Right cardiac atrium (tissue), 5 donors: ENCODE measurements around the gene KCNIP3. TPM values are rescaled to one million over a fixed set of nuclear protein-coding genes. Genes with fewer than 3 reads are reported as not detected.
A peak's percentile ranks its signal among the peaks of the same experiment; 100 is the strongest.

ENCODE experiments used
- ATAC-seq, 2 donors: fragments of 200-7000 bp; cut with Tn5 transposase; one replicate each; pipeline versions ENCODE4 v1.8.0 to v1.9.1; 2020; ENCODE audit warnings: moderate library complexity in 2 of 2, mild to moderate bottlenecking in 1 of 2
- DNase-seq, 3 donors: peaks; one replicate each; pipeline ENCODE4 v3.0.0-alpha.2; 2020
- H3K27ac ChIP-seq: one replicate; pipeline ENCODE4 v1.5.1; 2013; ENCODE audit warnings: mild to moderate bottlenecking, low read length, control low read depth, moderate library complexity
- H3K27me3 ChIP-seq: one replicate; pipeline ENCODE4 v1.6.1; 2013; ENCODE audit not compliant: control insufficient read depth, insufficient read depth
- H3K4me1 ChIP-seq: one replicate; pipeline ENCODE4 v1.6.1; 2013; ENCODE audit warnings: low read length; ENCODE audit not compliant: control insufficient read depth, insufficient read depth
- H3K4me3 ChIP-seq: one replicate; pipeline ENCODE4 v1.5.1; 2013; ENCODE audit warnings: low read length, control low read depth
- H3K9me3 ChIP-seq: one replicate; pipeline ENCODE4 v1.6.1; 2013; ENCODE audit warnings: low read length; ENCODE audit not compliant: control insufficient read depth
- WGBS: extraction: QIAGEN DNeasy Blood & Tissue Kit; methylation state at CpG from one replicate; pipeline ENCODE4 v1.1.7; 2013; 5-methylcytosine and 5-hydroxymethylcytosine counted together
- intact Hi-C, 4 donors: fragments of 100-400 bp; cut with DNase I; formaldehyde crosslinking; loops; one replicate each; pipeline versions ENCODE4 v1.11.0 to v1.14.0; 2022 to 2023
- polyA plus RNA-seq: library from polyadenylated mRNA; stranded (reverse); fragments of 200-250 nt; gene quantifications from one replicate; pipeline ENCODE4 v1.2.3, GENCODE V29; 2013
- total RNA-seq, 4 donors: library from RNA; stranded (reverse); fragmentation: NEBNext Ultra II Directional; extraction: Animal tissue kit (Norgen Biotek cat#: 25700); gene quantifications; one replicate each; pipeline ENCODE4 v1.2.1, GENCODE V29; 2021
- donor health status: healthy with polysubstance abuse.
- donor health status: DM: no; HTN: yes; CAD: no.
- donor health status: DM: no; HTN: no; CAD: no.
- donor health status: DM: no; HTN: yes; CAD: no; lungs with severe emphysema.
- donor health status: DM: yes; HTN: yes; CAD: no.

Gene KCNIP3
- total and polyA plus RNA-seq, 5 donors = 1.9 to 5.9 (median 3.4) TPM

DNA sequence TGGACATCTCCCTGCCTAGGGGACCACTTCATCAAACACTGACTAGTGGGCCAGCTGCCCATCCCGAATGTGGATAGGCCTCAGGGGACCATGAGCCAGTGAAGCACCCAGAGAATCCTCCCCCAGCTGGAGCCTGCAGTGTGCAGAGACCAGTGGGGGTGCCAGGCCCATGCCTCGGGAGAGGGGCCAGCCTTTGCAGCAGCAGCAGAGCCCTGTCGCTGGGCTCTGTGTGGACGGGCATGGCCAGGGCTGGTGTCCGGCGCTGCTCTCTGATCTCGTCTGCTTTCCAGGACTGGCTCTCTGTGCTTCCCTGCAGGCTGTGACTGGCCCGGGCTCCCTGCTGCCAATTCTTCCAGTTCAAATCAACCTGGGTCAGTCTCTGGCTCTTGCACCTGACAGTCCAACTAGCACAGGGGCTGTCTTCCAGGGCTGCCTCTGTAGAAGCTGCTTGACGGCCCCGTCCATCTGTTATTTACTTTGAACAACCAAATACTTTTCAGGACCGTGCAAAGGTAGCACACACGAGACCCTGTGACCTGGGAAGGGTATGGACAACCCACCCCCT, 11.4 kb downstream of the KCNIP3 start:
- no peak for ATAC-seq
- intact Hi-C loops = no loop called here
- Histone ChIP-seq H3K27ac (no peak overlapping the region), H3K4me3 (no peak overlapping the region), H3K9me3 (no peaks in the 10 kb centered on the region), H3K4me1 (no peaks in the 10 kb centered on the region), H3K27me3 (no peaks in the 10 kb centered on the region)
- DNase-seq = peak in 1 of 3 donors; percentile 42
- WGBS = 86% methylated on average over 12 of the region's 12 CpGs

DNA sequence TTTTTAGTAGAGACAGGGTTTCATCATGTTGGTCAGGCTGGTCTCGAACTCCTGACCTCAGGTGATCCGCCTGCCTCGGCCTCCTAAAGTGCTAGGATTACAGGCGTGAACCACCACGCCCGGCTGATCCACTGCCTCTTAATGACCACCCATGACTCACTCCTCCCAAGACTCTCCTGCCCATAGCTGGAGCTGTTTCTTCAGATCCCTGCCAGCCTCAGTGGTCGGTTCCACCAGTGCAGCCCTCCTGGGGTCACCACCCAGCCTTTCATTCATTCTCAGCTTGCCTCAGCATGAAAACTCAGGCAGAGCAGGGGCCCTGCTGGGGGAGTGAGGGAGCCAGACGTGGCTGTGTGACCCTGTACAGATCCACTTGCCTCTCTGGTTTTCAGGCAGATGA, 12.5 kb downstream of the KCNIP3 start:
- Histone ChIP-seq H3K4me1 (no peaks in the 10 kb centered on the region), H3K4me3 (no peak overlapping the region), H3K9me3 (no peaks in the 10 kb centered on the region), H3K27me3 (no peaks in the 10 kb centered on the region), H3K27ac (no peak overlapping the region)
- intact Hi-C loops = no loop called here
- ATAC-seq (no peak), DNase-seq (peak in 1 of 3 donors; percentile 3)
- 82% methylated on average over 8 of the region's 8 CpGs for WGBS

DNA sequence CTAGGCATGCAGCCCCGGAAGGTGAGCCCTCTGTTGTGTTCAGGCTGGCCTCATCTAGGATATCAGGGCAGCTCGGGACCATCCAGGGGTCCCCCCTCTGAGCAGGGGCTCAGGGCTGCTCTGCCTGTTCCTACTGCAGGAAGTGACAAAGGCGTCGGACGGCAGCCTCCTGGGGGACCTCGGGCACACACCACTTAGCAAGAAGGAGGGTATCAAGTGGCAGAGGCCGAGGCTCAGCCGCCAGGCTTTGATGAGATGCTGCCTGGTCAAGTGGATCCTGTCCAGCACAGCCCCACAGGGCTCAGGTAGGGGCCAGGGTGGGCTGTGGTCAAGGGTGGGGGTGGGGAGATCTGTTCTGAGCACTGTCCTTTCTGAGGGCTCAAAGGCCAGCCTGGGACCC, 13.1 kb downstream of the KCNIP3 start:
- DNase-seq (peak in 2 of 3 donors; percentile 18), ATAC-seq (no peak)
- Histone ChIP-seq H3K27ac (no peak overlapping the region), H3K27me3 (no peaks in the 10 kb centered on the region), H3K4me1 (no peaks in the 10 kb centered on the region), H3K4me3 (no peak overlapping the region), H3K9me3 (no peaks in the 10 kb centered on the region)
- intact Hi-C loops = no loop called here
- WGBS = 65% methylated on average over 8 of the region's 8 CpGs

DNA sequence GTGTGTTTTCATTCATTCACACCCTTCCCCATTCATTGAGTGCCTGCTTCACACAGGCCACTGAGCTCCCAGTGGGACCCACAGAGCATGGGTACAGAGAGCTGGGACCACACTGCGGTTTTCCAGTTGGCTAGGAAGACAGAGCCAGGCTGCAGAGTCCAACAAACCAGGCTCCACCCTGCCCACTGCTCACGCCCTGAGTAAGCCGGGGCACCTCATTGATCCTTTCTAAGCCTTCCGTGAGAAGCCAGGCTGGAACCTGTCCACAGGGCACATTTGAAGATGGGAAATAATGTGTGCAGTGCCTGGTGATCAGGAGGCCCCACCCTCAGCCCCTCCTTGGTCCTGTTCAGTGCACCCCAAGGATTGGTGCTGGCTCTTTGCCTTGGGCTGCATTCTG, 13.5 kb downstream of the KCNIP3 start:
- Histone ChIP-seq H3K9me3 (no peaks in the 10 kb centered on the region), H3K27ac (no peak overlapping the region), H3K4me1 (no peaks in the 10 kb centered on the region), H3K27me3 (no peaks in the 10 kb centered on the region), H3K4me3 (no peak overlapping the region)
- DNase-seq = peak in 1 of 3 donors; percentile 23
- intact Hi-C loops = no loop called here
- 84% methylated on average over 4 of the region's 4 CpGs for WGBS
- ATAC-seq = no peak

DNA sequence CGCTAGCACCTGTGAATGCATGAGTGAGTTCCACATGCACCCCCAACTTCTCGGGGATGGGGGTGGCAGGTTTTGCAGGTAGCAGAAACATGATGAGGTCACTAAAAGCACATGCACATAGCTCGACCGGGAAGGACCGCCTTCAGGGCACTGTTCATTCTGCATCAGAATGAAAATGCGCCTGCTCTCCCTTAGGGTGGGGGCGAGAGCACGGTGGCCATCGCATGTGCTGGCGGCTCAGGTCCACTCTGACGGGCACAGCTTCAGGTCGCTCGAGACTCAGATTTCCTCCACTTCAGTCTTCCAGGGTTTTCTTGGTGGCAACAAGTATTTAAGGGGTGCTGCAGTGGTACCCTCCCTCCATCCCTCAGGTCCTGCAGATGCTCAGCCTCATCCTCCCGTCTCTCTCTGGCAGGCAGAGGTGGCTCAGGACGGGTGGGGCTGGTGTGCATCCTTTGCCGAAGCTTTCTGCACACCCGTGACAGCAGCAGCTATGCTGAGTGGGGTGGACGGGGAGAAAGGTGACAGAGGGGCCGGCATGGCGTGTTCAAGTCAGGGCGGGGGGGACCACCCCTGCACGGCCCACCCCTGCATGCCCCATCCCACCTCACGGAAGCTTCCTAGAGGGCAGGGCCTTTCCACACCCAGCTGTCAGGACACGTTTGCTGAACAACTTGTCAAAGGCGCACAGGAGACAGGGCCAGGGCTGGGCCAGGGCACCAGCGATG, 14.8 kb downstream of the KCNIP3 start:
- WGBS = 78% methylated on average over 26 of the region's 26 CpGs
- no peaks in the 10 kb centered on the region for H3K27me3 ChIP-seq
- peak in 2 of 3 donors; percentile 21 to 23 for DNase-seq
- no peak overlapping the region for H3K27ac ChIP-seq
- intact Hi-C loops = no loop called here
- no peaks in the 10 kb centered on the region for H3K4me1 ChIP-seq
- H3K4me3 ChIP-seq = no peak overlapping the region
- no peaks in the 10 kb centered on the region for H3K9me3 ChIP-seq
- no peak for ATAC-seq

DNA sequence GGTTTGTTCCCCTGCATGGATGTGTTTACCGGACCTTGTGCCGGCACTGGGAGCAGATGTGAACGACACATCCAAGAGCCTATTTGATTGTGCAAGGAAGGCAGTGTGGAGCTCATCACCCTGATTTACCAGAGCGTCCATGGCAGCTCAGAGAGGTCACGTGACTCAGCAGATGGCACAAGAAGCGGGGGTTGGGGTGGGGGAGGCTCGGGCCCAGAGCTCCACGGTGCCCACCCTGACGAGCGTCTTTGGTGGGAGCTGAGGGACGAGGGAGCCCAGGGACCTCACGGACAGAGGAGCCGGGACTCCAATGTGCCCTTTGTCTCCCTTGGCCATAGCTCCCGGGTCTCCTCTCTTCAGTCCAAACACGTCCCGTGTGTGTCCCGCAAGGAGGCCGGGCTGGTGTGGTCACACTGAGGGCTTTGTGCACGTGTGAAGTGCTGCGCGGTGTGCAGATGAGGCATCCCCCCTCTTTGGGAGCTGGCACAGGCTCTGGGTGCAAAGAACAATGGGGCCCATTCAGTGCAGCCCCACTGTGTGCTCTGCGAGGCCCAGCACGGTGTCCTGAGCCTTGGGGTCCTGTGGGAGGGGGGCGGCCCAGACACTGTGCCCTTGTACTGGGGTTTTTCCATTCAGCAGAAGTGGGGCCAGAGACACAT, 15.5 kb downstream of the KCNIP3 start:
- DNase-seq (peak in 2 of 3 donors; percentile 16 to 26), ATAC-seq (no peak)
- no peaks in the 10 kb centered on the region for H3K4me1 ChIP-seq
- H3K27me3 ChIP-seq = no peaks in the 10 kb centered on the region
- no peak overlapping the region for H3K4me3 ChIP-seq
- 83% methylated on average over 24 of the region's 24 CpGs for WGBS
- H3K9me3 ChIP-seq = no peaks in the 10 kb centered on the region
- no peak overlapping the region for H3K27ac ChIP-seq
- intact Hi-C loops = no loop called here

DNA sequence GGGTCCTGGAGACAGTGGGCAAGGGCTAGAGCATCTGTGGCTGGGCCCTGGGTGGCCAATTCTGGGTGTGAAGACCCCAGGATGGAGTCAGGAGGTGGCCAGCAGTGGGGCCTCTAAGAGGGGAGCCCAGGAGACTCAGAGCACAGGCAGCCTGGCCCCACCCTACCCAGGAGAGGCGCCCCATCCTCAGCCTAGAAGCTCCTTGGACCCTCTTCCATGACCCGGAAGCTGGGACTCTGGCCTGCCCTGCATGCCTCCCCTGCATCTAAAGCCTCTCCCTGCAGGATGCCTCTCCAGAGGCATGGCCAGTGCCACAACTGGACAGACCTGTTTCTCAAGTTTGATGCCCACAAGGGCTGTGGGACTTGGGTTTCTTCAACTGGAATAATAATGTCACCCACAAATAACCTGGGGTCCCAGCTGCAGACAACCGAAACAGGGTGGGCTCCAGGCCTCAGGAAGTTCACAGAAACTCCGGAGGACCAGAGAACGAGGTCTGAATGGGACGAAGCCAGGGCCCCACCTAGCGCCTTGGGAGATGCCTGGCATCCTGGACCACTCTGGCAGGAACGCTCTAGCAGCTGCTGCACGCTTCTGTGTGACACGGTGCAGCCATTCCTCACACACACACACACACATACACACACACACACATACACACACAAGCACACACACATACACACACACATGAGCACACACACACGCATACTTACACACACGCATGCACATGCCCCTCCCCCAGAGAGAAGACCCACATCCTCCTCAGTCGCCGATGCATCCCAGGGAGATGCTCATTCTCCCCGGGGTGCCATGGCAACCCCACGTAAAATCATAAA, 16.4 kb downstream of the KCNIP3 start:
- ATAC-seq (no peak), DNase-seq (peak in 2 of 3 donors; percentile 20 to 32)
- no peak overlapping the region for H3K27ac ChIP-seq
- H3K4me1 ChIP-seq = no peaks in the 10 kb centered on the region
- 78% methylated on average over 16 of the region's 16 CpGs for WGBS
- H3K9me3 ChIP-seq = no peaks in the 10 kb centered on the region
- no peaks in the 10 kb centered on the region for H3K27me3 ChIP-seq
- no peak overlapping the region for H3K4me3 ChIP-seq
- intact Hi-C loops = no loop called here

DNA sequence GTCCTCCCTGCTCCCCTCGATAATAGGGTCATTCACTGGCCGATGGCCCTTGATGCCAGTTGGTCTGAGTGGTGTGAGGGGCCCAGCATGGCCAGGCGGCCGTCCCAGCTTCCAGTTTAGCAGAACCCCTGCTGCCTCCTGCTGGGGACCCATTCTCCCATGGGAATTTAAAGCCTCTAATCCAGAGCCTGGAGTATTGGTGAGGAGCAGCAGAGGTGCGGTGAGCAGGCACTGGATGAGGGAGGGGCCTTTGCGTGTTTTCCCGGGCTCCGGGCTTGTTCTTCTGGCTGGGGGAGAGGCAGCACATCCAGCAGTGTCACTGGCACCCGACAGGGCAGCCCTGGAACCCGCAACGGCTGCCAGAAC, 17.4 kb downstream of the KCNIP3 start:
- ATAC-seq (no peak), DNase-seq (peak in 2 of 3 donors; percentile 37)
- WGBS = 82% methylated on average over 11 of the region's 11 CpGs
- Histone ChIP-seq H3K4me3 (no peak overlapping the region), H3K27ac (no peak overlapping the region), H3K27me3 (no peaks in the 10 kb centered on the region), H3K9me3 (no peaks in the 10 kb centered on the region), H3K4me1 (no peaks in the 10 kb centered on the region)
- intact Hi-C loops = no loop called here

DNA sequence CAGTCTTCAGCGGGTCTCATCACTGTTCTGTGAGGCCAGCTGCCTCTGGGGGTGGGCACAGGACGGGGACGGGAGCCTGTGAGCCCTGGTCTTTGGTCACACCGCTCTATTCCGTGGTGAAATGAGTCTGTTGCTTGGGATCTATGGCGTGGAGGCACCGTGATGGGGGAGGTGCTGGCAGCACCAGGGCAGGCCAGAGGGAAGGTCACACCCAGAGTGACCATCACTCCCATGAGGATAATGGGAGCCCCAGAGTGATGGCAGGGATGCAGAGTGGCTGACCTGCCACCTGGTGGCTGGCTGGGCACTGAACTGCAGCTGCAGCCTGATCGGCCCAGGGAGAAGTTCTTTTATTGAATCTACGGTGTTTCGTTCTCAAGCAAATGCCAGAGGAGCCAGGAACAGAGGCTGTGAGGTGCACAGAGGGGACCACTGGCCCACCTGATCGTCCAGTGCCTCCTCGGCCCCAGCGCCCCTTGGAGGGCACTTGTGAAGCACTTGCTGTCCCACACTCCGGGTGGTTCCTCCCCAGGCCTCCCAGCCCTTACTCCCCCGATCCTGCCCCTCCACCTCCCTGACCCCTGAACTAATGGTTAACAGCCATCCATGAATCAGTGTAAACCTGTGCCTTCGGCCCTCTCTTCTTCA, 17.9 kb downstream of the KCNIP3 start:
- H3K9me3 ChIP-seq = no peaks in the 10 kb centered on the region
- H3K27ac ChIP-seq = no peak overlapping the region
- H3K27me3 ChIP-seq = no peaks in the 10 kb centered on the region
- H3K4me1 ChIP-seq = no peaks in the 10 kb centered on the region
- H3K4me3 ChIP-seq = no peak overlapping the region
- DNase-seq (peak in 2 of 3 donors; percentile 37 to 38), ATAC-seq (no peak)
- WGBS = 81% methylated on average over 16 of the region's 16 CpGs
- intact Hi-C loops = no loop called here

DNA sequence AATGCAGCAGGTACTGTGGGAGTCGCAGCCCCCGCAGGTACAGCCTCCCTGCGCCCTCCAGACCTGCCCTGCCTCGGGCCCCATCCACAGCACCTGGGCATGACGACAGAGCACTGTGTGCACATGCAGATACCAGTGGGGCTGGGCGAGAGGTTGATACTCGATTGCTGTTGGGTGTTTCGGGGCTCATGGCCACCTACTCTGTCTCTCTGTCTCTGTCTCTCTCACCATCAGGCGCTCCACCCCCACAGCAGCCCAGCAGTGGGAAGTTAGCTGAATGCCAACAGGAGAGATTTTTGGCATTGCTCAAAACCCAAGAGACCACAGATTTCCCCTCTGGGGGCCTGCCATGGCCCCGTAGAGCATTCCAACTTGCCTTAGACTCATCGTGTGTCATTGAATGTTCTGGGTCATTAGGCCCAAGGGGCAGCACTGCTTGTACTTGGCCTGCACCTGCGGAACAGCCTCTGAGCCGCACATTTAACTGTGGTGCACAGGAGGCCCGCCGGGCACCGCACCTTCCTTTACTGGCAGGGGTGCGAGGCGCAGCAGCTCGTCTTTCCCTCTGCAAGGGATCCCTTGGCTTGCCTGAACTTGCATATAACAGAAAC, 18.8 kb downstream of the KCNIP3 start:
- WGBS = 83% methylated on average over 19 of the region's 19 CpGs
- intact Hi-C loops = no loop called here
- no peaks in the 10 kb centered on the region for H3K4me1 ChIP-seq
- ATAC-seq (no peak), DNase-seq (peak in 2 of 3 donors; percentile 11 to 16)
- no peak overlapping the region for H3K27ac ChIP-seq
- H3K27me3 ChIP-seq = no peaks in the 10 kb centered on the region
- H3K9me3 ChIP-seq = no peaks in the 10 kb centered on the region
- no peak overlapping the region for H3K4me3 ChIP-seq
